ENCODE results near the gene ZNF511. TPM values are rescaled to one million over a fixed set of nuclear protein-coding genes. Genes with fewer than 3 reads are reported as not detected.

The ZNF511 gene
- total RNA-seq, 1 donor from 2014 or later: 25.5 TPM

DNA sequence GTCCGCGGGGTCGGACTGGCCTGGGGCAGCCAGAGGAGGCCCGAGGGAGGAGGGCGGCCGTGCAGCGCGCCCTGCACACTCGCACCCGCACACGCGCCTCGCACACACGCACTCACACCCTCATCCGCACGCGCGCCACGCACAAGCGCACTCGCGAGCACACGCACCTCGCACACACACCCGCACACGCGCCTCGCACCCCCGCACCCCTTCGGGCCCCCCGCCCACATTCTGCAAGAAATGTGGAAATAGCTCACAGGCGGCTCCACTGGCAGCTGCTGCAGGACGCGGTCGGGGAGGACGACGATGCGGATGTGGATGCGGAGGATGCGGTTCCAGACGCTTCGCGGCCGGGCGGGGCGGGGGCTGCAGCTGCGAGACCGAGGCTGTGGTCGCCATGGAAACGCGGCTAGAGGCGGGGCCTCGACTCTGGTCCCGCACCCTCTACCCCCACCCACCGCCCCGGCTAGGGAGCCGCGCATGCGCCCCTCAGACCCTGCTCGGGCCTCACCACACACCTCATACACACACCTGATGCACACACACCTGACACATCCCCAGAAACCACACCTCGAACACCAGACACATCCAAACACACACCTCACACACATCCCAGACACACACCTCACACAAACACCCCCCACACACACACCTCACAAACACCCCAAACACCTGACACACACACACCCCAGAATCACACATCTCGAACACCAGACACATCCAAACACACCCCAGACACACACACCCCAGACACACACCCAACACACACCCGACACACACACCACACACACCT is 28.1 kb downstream of the ZNF511 start, which contains the start of gene CALY:
CALY (minus strand) TSS at position 320 of the 793 bp plus-strand sequence. CDS start 7,907 bp downstream, outside the sequence.
- H3K4me1 Mint-ChIP-seq (ENCODE audit: low read depth, unreplicated experiment): no peaks in the 10 kb centered on the region
- H3K36me3 Mint-ChIP-seq (ENCODE audit: low read depth, unreplicated experiment): peaks cover 2% of the 10 kb centered on the region
- peaks cover 31% of the 10 kb centered on the region for H3K27me3 Mint-ChIP-seq (ENCODE audit: low read depth, unreplicated experiment)
- Histone ChIP-seq H3K4me2 (ENCODE audit: low read length) (peak within 1 kb of the TSS; percentile 80), H3K36me3 (ENCODE audit: insufficient read depth, low read length) (no peaks in the 10 kb centered on the region), H3K4me1 (ENCODE audit: insufficient read depth, low read length) (peaks cover 10% of the 10 kb centered on the region), H4K20me1 (ENCODE audit: insufficient read depth, low read length) (no peaks in the 10 kb centered on the region), H3K4me3 (ENCODE audit: insufficient read depth, low read depth, low read length) (no peak within 1 kb of the TSS), H3K27ac (ENCODE audit: low read depth, low read length) (no peak within 1 kb of the TSS), H3K27me3 (ENCODE audit: insufficient read depth, low read length) (peaks cover 29% of the 10 kb centered on the region), H3K9me3 (ENCODE audit: insufficient read depth, low read depth, low read length) (no peaks in the 10 kb centered on the region), H3K79me2 (ENCODE audit: insufficient read depth, low read length) (no peaks in the 10 kb centered on the region), H2AFZ (ENCODE audit: low read depth, low read length) (no peak within 1 kb of the TSS), H3K9ac (ENCODE audit: low read length) (no peak within 1 kb of the TSS)
- no peak within 1 kb of the TSS for H3K4me3 Mint-ChIP-seq (ENCODE audit: unreplicated experiment)
- DNase-seq (ENCODE audit: low read depth) (no peak), FAIRE-seq (no peak)
- no peak within 1 kb of the TSS for H3K27ac Mint-ChIP-seq (ENCODE audit: unreplicated experiment)
- peaks cover 4% of the 10 kb centered on the region for H3K9me3 Mint-ChIP-seq (ENCODE audit: unreplicated experiment)
- TF ChIP-seq, protein P1, sequence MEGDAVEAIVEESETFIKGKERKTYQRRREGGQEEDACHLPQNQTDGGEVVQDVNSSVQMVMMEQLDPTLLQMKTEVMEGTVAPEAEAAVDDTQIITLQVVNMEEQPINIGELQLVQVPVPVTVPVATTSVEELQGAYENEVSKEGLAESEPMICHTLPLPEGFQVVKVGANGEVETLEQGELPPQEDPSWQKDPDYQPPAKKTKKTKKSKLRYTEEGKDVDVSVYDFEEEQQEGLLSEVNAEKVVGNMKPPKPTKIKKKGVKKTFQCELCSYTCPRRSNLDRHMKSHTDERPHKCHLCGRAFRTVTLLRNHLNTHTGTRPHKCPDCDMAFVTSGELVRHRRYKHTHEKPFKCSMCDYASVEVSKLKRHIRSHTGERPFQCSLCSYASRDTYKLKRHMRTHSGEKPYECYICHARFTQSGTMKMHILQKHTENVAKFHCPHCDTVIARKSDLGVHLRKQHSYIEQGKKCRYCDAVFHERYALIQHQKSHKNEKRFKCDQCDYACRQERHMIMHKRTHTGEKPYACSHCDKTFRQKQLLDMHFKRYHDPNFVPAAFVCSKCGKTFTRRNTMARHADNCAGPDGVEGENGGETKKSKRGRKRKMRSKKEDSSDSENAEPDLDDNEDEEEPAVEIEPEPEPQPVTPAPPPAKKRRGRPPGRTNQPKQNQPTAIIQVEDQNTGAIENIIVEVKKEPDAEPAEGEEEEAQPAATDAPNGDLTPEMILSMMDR (IDR thresholded peaks at IDR 0.05; ENCODE audit: insufficient read depth, low read depth, low read length): no peak
- peak; percentile 98 for TF ChIP-seq EZH2 (IDR thresholded peaks at IDR 0.05; ENCODE audit: insufficient read depth, low read length)

DNA sequence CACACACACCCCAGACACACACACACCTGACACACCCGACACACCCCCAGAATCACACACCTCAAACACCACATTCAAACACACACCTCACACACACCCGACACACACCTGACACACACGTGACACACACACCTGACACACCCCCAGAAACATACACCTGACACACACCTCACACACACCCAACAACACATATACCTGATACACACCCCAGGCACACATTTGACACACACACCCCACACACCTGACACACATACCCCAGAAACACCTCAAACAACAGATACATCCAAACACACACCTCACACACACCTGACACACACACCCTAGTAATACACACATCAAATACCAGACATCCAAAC is 28.6 kb downstream of the ZNF511 start:
- Histone ChIP-seq H3K4me3 (ENCODE audit: insufficient read depth, low read depth, low read length) (no peak overlapping the region), H3K4me1 (ENCODE audit: insufficient read depth, low read length) (peaks cover 10% of the 10 kb centered on the region), H3K9ac (ENCODE audit: low read length) (no peak overlapping the region), H3K4me2 (ENCODE audit: low read length) (no peak overlapping the region), H4K20me1 (ENCODE audit: insufficient read depth, low read length) (no peaks in the 10 kb centered on the region), H3K79me2 (ENCODE audit: insufficient read depth, low read length) (no peaks in the 10 kb centered on the region), H2AFZ (ENCODE audit: low read depth, low read length) (no peak overlapping the region), H3K27ac (ENCODE audit: low read depth, low read length) (no peak overlapping the region), H3K9me3 (ENCODE audit: insufficient read depth, low read depth, low read length) (no peaks in the 10 kb centered on the region), H3K36me3 (ENCODE audit: insufficient read depth, low read length) (no peaks in the 10 kb centered on the region), H3K27me3 (ENCODE audit: insufficient read depth, low read length) (peaks cover 23% of the 10 kb centered on the region)
- FAIRE-seq: no peak
- peaks cover 27% of the 10 kb centered on the region for H3K27me3 Mint-ChIP-seq (ENCODE audit: low read depth, unreplicated experiment)
- no peak for DNase-seq (ENCODE audit: low read depth)
- H3K4me1 Mint-ChIP-seq (ENCODE audit: low read depth, unreplicated experiment): no peaks in the 10 kb centered on the region
- H3K4me3 Mint-ChIP-seq (ENCODE audit: unreplicated experiment): no peak overlapping the region
- H3K27ac Mint-ChIP-seq (ENCODE audit: unreplicated experiment): no peak overlapping the region
- TF ChIP-seq EZH2 (IDR thresholded peaks at IDR 0.05; ENCODE audit: insufficient read depth, low read length): no peak
- TF ChIP-seq, protein P1 (IDR thresholded peaks at IDR 0.05; ENCODE audit: insufficient read depth, low read depth, low read length): no peak
- peaks cover 4% of the 10 kb centered on the region for H3K9me3 Mint-ChIP-seq (ENCODE audit: unreplicated experiment)
- peaks cover 2% of the 10 kb centered on the region for H3K36me3 Mint-ChIP-seq (ENCODE audit: low read depth, unreplicated experiment)
